Glomerular visceral epithelial cell (primary cell): Measurements from ENCODE around the gene UBE2L5.
A peak's percentile ranks its signal among the peaks of the same experiment; 100 is the strongest.
"Not testable (repeated sequence)": the region's sequence is repeated elsewhere in the genome, so short reads cannot be mapped to it uniquely, and the experiment has no call there.

Source experiments
- DNase-seq: peaks from one replicate; pipeline ENCODE4 v3.0.0-alpha.2; 2016; ENCODE audit errors: extremely low spot score

The UBE2L5 gene

DNA sequence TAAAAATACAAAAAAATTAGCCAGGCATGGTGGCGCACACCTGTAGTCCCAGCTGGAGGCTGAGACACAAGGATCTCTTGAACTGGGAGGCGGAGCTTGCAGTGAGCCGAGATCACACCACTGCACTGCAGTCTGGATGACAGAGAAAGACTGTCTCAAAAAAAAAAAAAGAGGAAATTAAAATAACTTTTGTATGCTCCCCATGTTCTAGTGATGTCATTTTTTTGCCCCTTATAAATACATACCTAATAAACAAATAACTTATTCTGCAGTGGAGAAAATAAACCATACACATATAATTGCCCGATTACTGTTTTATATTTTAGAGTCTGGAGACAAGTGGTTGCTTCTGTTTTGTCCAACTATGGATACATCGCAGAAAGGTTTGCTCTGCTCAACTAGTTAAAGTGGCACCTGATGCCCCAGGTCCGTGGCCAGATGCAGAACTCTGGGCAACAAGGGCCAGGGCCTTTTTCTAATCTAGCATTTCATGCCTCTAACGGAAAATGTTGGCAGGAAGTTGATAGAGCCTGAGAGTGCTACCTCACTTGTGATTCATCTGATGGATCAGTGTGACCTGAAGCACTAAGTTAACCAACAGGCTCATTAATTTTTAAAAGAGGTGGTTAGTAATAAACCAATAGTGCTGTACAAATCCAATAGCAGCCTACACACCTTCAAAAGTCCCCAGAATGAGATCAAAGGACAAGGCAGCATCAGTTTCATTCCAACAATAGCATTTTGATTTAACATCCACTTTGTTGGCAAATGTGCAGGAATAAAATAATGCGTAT lies 18.8 kb downstream of the UBE2L5 start:
- peak; percentile 48 for DNase-seq

DNA sequence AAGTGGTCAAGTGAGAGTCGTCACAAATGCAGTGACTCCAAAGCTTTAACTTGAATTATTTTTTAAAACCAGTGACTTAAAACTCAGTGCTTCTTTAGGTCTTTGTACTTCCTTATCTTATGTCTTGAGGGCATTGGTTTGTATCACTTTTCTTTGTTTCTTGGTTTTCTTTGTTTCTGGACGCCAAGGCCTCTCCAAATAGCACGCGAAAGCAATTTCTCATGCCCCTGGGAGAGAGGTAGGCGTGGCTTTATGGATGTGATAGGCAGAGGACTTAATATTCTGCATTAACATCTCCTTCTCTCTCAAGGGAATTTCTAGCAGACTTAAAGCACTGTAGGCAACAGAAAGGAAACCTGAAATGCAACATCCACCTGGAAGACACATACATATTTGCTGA lies 20.6 kb downstream of the UBE2L5 start:
- no peak for DNase-seq

GRCh38 chr13:30443491-30443890 lies 21.2 kb downstream of the UBE2L5 start:
- not testable (repeated sequence) for DNase-seq

- no peak for DNase-seq
These were observed 21.7 kb downstream of the UBE2L5 start for GRCh38 chr13:30443957-30444404.

GRCh38 chr13:30446126-30446500 lies 23.8 kb downstream of the UBE2L5 start:
- DNase-seq: no peak

GRCh38 chr13:30448441-30448840 lies 26.1 kb downstream of the UBE2L5 start:
- no peak for DNase-seq

DNA sequence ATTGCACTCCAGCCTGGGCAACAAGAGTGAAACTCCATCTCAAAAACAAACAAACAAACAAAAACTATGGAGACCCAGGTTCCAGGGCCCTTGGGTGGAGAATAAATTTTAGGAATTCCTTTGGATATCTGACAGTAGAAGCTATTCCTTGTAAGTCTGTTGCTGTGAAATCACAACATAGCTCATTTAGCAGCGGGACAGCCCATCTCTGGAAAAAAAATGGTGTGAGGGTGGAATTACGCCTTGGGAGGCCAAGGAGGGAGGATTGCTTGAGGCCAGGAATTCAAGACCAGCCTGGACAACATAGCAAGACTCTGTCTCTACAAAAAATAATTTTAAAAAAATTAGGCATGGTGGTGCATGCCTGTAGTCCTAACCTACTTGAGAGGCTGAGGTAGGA lies 27.8 kb downstream of the UBE2L5 start:
- DNase-seq: no peak

DNA sequence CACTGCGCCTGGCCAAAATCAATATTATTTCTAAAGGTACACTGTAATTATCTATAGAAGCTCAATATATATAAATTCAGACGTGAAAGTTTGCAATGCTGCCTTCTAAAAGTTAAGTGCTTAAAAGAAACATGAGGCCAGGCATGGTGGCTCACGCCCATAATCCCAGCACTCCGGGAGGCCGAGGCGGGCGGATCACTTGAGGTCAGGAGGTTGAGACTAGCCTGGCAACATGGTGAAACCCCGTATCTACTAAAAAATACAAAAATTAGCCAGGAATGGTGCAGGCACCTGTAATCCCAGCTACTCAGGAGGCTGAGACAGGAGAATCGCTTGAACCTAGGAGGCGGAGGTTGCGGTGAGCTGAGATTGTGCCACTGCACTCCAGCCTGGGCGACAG lies 29.2 kb downstream of the UBE2L5 start:
- DNase-seq: not testable (repeated sequence)

DNA sequence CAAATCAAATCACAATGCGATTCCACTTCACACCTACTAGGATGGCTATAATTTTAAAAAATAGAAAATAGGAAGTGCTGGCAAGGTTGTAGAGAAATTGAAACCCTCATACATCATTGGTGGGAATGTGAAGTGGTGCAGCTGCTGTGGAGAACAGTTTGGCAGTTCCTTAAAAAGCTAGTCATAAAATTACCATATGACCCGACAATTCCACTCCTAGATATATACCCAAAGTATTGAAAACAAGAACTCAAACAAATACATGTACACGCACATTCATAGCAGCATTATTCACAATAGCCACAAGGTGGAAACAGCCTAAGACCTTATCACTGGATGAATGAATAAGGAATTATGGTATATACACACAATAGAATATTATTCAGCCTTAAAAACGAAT lies 31.4 kb downstream of the UBE2L5 start:
- DNase-seq: no peak

GRCh38 chr13:30454991-30455390 lies 32.7 kb downstream of the UBE2L5 start:
- no peak for DNase-seq

GRCh38 chr13:30456290-30456689 lies 34.0 kb downstream of the UBE2L5 start:
- no peak for DNase-seq

DNA sequence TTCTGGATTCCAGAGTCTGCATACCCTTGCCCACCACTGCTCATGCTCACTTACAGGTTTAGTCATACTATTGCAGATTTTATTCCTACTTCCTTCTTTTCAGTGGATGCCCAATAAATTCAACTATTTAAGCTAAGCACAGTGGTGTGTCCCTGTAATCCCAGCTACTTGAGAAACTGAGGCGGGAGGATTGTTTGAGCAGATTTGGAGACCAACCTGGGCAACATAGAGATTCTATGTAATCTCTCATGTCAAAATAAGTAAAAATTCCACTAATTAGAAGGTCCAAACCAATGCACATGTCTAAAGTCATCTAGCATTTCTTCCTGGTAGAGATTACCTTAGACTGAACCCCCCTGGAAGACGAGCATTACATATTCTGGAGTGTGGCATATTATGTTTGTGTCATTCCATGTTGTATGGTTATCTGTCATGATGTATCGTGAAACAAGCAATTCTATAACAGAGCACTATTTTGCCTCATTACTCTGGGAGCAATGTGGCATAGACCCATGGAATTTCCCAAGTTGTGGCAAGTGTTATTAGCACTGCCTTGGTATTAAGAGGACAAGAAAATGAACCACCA lies 35.1 kb downstream of the UBE2L5 start:
- peak; percentile 4 for DNase-seq

DNA sequence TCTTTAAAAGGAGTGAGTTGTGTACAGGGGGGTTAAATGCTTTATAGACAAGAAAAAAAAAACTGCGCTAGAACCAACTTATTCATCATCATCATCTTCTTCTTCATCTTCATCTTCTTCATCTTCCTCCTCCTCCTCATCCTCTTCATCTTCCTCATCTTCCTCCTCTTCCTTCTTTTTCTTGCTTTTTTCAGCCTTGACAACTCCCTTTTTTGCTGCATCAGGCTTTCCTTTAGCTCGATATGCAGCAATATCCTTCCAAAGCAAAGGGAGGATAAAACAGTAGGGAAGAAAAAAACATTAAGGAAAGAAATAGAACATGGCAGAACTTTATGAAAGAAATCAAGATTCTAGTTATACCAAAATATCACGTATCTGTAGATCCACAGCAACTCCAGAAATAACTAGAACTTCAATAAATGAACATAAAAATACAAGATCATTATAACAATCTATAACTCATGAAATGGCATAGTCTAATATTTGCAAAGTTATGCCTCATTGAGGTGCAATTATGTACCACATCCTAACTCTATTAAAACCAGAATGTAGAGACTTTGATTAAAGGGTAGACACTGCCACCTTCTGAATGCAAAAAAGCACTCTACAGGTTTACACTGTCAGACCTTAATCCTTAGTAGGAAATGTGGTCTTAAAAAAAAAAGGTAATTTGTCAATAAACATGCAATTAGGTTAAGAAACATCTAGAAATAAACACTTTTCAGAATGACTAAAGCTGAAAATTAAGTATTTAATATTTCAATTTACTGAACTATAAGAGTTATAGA lies 39.2 kb downstream of the UBE2L5 start:
- DNase-seq: peak; percentile 21

GRCh38 chr13:30463787-30464495 lies 41.6 kb downstream of the UBE2L5 start:
- DNase-seq: peak; percentile 49

- DNase-seq: peak; percentile 80
These were observed 42.4 kb downstream of the UBE2L5 start for GRCh38 chr13:30464496-30465342.

GRCh38 chr13:30465343-30465592 lies 43.0 kb downstream of the UBE2L5 start:
- DNase-seq: no peak

GRCh38 chr13:30465593-30466357 lies 43.5 kb downstream of the UBE2L5 start, which contains the start of gene HMGB1:
Gene HMGB1 (minus strand): TSS chr13:30465936. CDS start chr13:30463680, 2,256 bp downstream.
- peak; percentile 99 for DNase-seq

GRCh38 chr13:30466358-30466714 lies 44.0 kb downstream of the UBE2L5 start:
- peak; percentile 52 for DNase-seq

DNA sequence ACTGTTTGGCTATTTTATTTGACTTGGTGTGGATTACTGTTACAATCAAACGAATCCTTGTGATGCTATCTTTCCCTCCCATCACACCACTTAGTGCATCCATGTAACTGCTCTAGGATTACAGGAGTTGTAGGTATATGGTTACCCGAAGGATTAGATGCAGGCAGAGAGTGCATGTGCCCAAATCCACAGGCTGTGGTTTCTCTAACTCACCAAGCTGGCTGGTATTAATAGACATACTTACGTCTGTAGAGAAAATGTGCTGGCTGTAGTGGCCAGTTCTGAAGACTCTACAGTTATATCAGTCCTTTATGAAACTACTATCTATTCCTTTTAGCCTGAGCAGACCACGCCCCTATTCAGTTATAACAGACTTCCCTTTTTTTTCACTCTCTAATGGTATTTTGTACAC lies 44.6 kb downstream of the UBE2L5 start:
- DNase-seq: peak; percentile 42

GRCh38 chr13:30473675-30474074 lies 51.4 kb downstream of the UBE2L5 start:
- no peak for DNase-seq
